Activated CD4-positive, CD25-positive, alpha-beta regulatory T cell treated with anti-CD3 and anti-CD28 coated beads, Interleukin-2, amount 50 U/mL, for 24 hours (primary cell): ENCODE data around the gene PTGES2.

Source experiments
- ATAC-seq, 2 donors: fragments of 150-1000 bp; cut with Tn5 transposase; one replicate each; pipeline ENCODE4 v1.10.0; 2021; ENCODE audit warnings: mild to moderate bottlenecking in 1 of 2, moderate library complexity in 1 of 2

The PTGES2 gene

GRCh38 chr9:128153060-128153946 lies 25.8 kb upstream of the PTGES2 start:
- ATAC-seq: no peak

- no peak for ATAC-seq
These were observed 24.9 kb upstream of the PTGES2 start for GRCh38 chr9:128152133-128153059.

GRCh38 chr9:128151309-128152132 lies 24.0 kb upstream of the PTGES2 start:
- no peak for ATAC-seq

GRCh38 chr9:128150594-128151308 lies 23.2 kb upstream of the PTGES2 start:
- ATAC-seq: no peak

DNA sequence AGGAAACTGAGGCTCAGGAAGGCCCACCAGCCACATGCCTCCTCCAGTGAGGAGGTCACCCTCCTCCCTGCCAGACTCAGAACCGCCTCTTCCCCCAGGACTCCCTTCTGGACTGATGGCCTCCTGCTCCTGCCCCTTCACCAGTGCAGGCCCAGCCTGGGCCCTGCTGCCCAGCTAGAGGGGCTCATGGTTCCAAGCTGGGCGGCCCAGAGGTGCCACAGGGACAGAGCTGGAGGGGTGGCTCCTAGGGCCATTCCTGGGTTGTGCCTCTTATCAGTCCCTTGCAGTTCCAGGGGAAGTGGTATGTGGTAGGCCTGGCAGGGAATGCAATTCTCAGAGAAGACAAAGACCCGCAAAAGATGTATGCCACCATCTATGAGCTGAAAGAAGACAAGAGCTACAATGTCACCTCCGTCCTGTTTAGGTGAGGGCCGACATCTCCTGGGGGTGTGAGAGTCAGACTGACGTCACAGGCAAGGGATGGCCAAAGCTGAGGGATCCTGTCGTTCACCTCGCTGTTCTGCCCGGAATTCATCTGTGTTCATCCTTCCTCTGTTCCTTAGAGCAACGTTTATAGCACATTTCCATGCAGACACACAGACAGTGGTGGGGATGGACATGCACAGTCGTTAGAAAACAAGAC lies 22.5 kb upstream of the PTGES2 start:
- no peak for ATAC-seq

DNA sequence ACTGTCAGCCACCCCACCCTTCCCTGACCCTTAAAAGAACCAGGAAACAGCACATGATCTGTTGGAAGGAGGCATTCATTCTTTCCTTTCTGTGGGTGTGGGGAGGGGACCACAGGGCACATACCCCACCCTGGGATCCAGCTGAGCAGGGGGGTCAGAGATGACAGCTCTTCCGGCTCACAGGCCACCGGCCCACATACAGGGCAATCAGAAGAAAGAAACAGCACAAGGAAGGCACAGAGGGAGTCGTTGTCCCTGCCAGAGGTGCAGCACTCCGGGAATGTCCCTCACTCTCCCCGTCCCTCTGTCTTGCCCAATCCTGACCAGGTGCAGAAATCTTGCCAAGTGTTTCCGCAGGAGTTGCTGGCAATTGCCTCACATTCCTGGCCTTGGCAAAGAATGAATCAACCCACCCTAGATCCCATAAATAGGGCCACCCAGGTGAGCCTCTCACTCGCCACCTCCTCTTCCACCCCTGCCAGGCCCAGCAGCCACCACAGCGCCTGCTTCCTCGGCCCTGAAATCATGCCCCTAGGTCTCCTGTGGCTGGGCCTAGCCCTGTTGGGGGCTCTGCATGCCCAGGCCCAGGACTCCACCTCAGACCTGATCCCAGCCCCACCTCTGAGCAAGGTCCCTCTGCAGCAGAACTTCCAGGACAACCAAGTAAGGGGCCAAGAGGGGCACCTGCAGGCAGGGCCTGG lies 21.6 kb upstream of the PTGES2 start, which contains the start of gene LCN2:
TSS of gene LCN2 (plus strand) at position 453 of the 701 bp plus-strand sequence. CDS start at position 526, 73 bp downstream.
- no peak for ATAC-seq

DNA sequence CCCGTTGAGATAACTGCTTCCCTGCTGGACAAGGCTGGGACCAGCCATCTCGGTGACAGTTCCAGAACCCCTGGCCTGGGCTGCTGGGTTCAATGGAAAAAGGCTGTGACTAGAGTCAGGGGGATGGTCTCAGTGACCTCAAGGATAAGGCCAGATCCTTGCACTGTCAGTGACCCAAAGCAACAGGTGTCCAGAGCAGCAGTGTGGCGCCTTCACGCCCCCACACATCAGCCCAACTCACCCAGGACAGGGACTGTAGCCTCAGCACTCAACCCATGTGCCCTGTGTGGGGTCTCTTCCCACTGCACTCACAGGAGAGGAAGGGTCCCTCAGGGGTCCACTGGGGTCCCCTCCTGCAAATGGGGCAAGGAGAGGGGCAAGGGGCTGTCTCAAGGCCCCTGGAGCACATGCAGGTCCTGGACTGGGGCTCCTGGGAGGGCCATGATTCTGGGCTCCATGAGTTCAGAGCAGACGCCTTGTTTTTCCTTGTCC lies 21.0 kb upstream of the PTGES2 start:
- ATAC-seq: no peak

- ATAC-seq: no peak
These were observed 19.1 kb upstream of the PTGES2 start for GRCh38 chr9:128146591-128147120.

DNA sequence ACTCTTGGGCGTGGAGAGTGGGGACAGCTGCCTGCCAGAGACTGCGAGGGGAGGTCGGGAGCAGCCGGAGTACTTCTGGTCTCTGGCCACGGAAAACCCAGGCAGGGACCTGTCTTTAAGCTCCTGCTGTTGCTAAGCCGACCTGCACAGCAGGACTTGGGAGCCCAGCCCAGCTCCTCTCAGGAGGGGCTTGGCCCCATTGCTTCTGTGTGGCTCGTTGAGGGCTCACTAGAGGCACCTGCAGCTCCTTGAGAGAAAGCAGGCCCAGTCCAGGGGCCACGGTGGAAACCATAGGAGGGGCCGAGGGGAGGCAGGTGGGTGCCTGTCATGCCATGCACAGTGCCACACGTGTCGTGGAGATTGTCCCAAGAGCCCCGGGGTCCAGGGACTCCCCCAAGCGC lies 18.4 kb upstream of the PTGES2 start:
- ATAC-seq: no peak

DNA sequence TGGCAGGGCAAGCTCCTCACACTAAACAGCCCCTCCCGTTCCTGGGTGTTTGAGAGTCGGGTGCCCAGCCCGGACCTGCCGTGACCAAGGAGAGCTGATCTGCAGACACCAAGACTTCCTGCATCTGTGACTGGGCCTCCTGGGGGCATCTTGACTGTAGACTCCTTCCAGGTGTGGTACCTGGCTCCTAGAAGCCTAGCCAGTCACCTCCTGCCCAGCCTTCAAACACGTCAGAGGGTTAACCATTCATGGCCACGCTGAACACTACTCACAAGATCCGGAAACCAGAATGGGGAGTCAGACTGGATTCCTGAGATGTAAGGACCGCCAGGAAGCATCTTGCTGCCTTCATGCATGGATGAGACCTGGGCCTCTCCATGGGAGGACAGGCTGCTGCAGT lies 18.0 kb upstream of the PTGES2 start:
- ATAC-seq: no peak

DNA sequence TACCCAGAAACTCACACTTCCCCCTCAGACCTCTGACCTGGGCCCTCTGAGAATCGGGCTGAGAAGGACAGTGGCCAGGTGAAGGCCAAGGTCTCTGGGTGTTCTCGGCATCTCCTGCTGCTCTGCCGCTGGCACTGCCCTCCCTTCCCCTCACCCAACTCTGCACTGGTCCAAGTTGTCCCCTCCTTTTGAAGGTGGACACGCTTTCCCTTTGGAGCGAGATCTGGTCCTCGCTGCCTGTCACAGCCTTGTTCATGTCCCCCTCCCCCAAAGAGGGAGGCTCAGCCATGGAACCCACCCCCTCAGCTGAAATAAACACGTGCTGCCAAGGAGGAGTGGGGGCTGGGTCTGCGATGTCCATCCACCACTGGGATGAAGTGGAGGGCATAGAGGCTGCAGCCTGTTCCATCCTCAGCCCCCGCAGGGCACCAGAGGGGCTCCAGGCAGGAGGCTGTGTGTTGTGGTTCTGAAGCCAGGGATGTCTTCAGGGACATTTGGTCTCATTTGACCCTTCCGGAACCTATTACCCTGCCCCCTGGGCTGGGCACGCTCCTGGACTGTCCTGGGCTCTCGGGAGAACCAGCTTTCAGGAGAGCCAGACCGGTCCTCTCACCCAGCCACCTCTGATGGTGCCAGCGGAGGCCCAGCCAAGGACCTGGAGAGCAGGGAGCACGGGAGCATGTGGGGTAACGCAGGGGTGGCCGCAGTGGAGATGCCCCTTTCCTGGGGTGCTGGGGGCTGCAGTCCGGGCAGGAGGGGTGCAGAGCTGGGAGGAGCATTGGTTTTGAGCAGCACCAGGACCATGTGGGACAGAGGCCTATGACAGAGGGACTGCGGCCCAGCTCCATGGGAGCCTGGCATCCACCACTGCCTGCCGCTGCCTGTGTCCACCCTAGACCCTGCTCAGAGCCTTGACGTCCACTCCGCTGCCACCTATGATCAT lies 17.0 kb upstream of the PTGES2 start:
- no peak for ATAC-seq

DNA sequence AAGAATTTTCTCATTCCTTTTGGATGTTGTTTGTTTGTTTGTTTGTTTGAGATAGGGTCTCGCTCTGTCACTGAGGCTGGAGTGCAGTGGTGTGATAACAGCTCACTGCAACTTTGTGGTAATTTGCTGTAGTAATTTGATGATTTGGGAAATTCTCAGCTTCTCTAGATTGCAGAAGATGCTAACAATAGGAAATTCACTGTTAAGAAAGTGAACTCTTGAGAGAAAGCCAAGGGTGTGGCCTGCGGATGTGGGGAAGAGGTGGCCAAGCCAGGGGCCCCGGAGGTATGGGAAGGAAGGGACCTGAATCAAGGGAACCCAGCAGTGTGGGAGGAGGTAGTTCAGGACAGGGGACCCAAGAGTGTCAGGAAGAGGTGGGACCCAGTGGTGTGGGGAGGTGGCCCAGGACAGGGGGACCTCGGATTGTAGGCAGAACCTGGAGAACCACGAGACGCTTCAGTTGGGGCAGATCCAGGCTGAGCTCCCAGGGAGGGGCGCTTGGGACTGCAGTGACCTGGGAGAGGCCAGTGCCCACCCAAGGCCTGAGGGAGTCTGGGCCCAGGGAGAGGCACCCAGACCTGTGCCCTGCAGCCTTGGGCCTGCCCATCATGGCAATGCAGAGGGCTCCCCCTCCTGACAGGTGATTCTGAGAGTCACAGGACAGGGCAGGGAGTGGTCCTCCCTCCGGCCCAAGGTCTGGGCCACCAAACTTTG lies 16.2 kb upstream of the PTGES2 start:
- ATAC-seq: no peak

- no peak for ATAC-seq
These were observed 15.1 kb upstream of the PTGES2 start for GRCh38 chr9:128142596-128142995.

GRCh38 chr9:128142061-128142460 lies 14.5 kb upstream of the PTGES2 start:
- ATAC-seq: no peak

- no peak for ATAC-seq
These were observed 14.1 kb upstream of the PTGES2 start for GRCh38 chr9:128141604-128142003.

GRCh38 chr9:128139621-128140020 lies 12.1 kb upstream of the PTGES2 start:
- no peak for ATAC-seq

GRCh38 chr9:128138001-128138400 lies 10.5 kb upstream of the PTGES2 start:
- no peak for ATAC-seq
